ENCODE results near the gene DEDD2. TPM values are rescaled to one million over a fixed set of nuclear protein-coding genes. Genes with fewer than 3 reads are reported as not detected.
"Not testable (repeated sequence)": the region's sequence is repeated elsewhere in the genome, so short reads cannot be mapped to it uniquely, and the experiment has no call there.

The DEDD2 gene, protein sequence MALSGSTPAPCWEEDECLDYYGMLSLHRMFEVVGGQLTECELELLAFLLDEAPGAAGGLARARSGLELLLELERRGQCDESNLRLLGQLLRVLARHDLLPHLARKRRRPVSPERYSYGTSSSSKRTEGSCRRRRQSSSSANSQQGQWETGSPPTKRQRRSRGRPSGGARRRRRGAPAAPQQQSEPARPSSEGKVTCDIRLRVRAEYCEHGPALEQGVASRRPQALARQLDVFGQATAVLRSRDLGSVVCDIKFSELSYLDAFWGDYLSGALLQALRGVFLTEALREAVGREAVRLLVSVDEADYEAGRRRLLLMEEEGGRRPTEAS
- total RNA-seq = 25.3 TPM

DNA sequence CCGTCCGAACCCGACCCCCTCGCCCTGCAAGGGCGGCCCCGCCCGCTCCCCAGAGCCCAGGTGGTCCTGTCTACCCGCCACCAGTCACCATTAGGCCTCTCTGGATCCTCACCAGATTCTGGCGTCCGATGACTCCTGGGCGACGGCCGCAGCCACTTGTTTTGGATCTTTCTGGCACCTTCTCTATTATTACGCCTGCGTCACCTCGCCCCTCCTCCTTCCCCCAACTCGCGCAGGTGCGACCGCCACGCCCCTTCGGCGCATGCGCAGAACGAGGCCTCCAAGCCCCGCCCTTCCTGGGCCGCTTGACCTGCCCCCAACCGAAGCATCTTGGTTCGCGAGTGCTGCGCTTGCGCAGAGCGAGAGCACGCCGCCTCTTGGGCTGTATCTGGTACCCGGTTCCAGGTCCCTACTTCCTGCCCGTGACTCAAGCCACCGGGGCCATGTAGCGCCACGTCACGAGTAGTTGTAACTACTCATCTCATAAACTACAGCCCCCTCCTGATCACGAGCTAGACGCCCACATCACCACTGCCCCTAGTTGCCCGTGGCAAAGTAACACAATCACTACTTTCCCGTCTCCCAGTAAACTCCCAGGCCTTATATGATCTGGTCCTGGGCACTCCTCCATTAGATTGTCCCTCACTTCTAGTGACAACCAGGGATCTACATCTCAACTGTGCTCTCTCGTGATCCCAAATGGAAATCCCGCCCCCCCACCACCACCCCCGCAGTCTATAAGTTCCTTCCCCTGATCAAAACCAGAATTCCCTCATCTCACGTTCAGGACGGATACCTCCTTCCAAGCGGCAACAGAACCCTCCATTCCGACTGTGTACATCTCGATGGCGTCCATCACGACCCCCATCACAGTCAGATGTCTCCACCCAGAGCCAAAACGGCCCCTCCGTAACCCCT, at the start of gene DEDD2:
Gene DEDD2 (minus strand): TSS at position 158 of the 918 bp plus-strand sequence. CDS start 670 bp downstream, outside the sequence.
- intact Hi-C loops (cut with DNase I) = loop anchor here (2.0 kb wide), 1 partner anchor 21 kb away; no protein-coding TSS in a partner anchor
- peak; percentile 99 to 100 for DNase-seq (ENCODE audit: extremely low spot score in 2 of 2)
- peak within 1 kb of the TSS; percentile 95 for H3K27ac ChIP-seq
- TF ChIP-seq, protein P1, sequence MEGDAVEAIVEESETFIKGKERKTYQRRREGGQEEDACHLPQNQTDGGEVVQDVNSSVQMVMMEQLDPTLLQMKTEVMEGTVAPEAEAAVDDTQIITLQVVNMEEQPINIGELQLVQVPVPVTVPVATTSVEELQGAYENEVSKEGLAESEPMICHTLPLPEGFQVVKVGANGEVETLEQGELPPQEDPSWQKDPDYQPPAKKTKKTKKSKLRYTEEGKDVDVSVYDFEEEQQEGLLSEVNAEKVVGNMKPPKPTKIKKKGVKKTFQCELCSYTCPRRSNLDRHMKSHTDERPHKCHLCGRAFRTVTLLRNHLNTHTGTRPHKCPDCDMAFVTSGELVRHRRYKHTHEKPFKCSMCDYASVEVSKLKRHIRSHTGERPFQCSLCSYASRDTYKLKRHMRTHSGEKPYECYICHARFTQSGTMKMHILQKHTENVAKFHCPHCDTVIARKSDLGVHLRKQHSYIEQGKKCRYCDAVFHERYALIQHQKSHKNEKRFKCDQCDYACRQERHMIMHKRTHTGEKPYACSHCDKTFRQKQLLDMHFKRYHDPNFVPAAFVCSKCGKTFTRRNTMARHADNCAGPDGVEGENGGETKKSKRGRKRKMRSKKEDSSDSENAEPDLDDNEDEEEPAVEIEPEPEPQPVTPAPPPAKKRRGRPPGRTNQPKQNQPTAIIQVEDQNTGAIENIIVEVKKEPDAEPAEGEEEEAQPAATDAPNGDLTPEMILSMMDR (IDR thresholded peaks at IDR 0.05) = no peak
- TF ChIP-seq POLR2AphosphoS5 (IDR thresholded peaks at IDR 0.05; ENCODE audit: insufficient read depth in 1 of 2, low read depth in 1 of 2) (peak; percentile 96 to 100), POLR2A (IDR thresholded peaks at IDR 0.05) (peak; percentile 58 to 79)
- peaks cover 0 to 19% of the 10 kb centered on the region in 2 donors for H3K36me3 ChIP-seq
- peaks cover 74% of the 10 kb centered on the region for H3K4me1 ChIP-seq
- H3K9me3 ChIP-seq = no peaks in the 10 kb centered on the region
- H3K4me3 ChIP-seq = peak within 1 kb of the TSS; percentile 59 to 67
- no peaks in the 10 kb centered on the region for H3K27me3 ChIP-seq

DNA sequence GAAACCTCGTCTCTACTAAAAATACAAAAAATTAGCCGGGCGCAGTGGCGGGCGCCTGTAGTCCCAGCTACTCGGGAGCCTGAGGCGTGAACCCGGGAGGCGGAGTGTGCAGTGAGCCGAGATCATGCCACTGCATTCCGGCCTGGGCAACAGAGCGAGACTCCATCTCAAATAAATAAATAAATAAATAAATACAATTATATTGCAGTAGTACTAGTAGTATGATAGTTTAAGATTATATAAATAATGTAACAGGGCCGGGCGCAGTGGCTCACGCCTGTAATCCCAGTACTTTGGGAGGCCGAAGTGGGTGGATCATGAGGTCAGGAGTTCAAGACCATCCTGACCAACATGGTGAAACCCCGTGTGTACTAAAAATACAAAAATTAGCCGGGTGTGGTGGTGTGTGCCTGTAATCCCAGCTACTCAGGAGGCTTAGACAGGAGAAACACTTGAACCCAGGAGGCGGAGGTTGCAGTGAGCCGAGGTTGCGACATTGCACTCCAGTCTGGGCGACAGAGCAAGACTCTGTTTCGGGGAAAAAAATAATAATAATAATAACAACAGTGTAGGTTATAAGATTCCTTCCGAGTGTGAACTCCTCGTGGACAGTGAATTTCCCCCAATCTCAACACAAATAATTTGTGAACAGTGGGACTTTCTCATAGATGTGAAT, 49.6 kb upstream of the DEDD2 start:
- DNase-seq (ENCODE audit: extremely low spot score in 2 of 2); intact Hi-C loops (cut with DNase I): not testable (repeated sequence)
- H3K27ac ChIP-seq = peak overlapping the region; percentile 98

DNA sequence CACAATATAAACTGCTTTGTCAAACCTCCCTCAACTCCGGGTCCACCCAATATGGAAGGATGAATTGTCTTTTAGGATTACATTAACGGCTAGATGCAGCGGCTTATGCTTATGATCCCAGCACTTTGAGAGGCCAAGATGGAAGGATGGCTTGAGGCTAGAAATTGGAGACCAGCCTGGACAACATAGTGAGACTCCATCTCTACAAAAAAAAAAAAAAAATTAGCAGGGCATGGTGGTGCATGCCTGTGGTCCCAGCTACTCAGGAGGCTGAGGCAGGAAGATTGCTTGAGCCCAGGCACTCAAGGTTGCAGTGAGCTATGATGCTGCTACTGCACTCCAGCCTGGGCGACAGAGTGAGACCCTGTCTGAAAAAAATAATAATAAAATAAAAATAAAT, 48.6 kb upstream of the DEDD2 start:
- H3K4me3 ChIP-seq; intact Hi-C loops (cut with DNase I); H3K27me3 ChIP-seq; H3K27ac ChIP-seq; DNase-seq (ENCODE audit: extremely low spot score in 2 of 2); H3K36me3 ChIP-seq; H3K9me3 ChIP-seq: not testable (repeated sequence)
- peaks cover 26% of the 10 kb centered on the region for H3K4me1 ChIP-seq

More for the DNA sequence above, 49.6 kb upstream of the DEDD2 start:
- not testable (repeated sequence) for H3K9me3 ChIP-seq, H3K27me3 ChIP-seq, H3K4me3 ChIP-seq, H3K36me3 ChIP-seq
- peaks cover 35% of the 10 kb centered on the region for H3K4me1 ChIP-seq

DNA sequence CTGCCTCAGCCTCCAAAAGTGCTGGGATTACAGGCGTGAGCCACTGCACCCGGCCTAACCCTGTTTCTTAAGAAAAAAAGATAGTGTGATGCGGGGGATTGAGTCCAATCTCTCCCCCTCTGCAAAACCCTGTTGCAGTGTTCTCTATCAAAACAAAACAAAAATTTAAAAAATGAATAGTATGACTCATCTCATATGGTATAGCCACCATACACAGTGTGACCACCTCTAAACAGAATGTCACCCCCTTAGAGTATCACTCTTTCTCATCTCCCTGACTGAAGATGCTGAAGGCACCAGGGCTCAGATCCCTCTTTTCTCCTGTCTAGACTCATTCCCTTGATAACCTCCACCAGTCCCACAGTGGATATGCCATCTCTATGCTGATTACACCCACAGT, 44.3 kb upstream of the DEDD2 start:
- Histone ChIP-seq H3K4me3 (no peak overlapping the region), H3K27ac (no peak overlapping the region), H3K36me3 (no peaks in the 10 kb centered on the region), H3K27me3 (no peaks in the 10 kb centered on the region), H3K9me3 (no peaks in the 10 kb centered on the region), H3K4me1 (peaks cover 1% of the 10 kb centered on the region)
- DNase-seq (ENCODE audit: extremely low spot score in 2 of 2) = no peak
- TF ChIP-seq POLR2AphosphoS5 (IDR thresholded peaks at IDR 0.05; ENCODE audit: insufficient read depth in 1 of 2, low read depth in 1 of 2) (no peak), POLR2A (IDR thresholded peaks at IDR 0.05) (no peak)
- TF ChIP-seq, protein P1 (IDR thresholded peaks at IDR 0.05) = no peak
- intact Hi-C loops (cut with DNase I) = no loop called here

DNA sequence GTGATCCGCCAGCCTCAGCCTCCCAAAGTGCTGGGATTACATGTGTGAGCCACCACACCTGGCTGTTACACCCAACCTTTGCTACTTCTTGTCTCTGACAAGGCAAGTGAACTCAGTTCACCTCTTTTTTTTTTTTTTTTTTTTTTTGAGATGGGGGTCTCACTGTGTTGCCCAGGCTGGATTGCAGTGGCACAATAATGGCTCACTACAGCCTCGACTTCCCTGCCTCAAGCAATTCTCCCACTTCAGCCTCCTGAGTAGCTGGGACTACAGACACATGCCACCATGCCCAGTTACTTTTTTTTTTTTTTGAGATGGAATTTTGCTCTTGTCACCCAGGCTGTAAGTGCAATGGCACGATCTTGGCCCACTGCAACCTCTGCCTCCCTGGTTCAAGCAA, 40.4 kb upstream of the DEDD2 start:
- H3K27me3 ChIP-seq; DNase-seq (ENCODE audit: extremely low spot score in 2 of 2); H3K36me3 ChIP-seq; H3K9me3 ChIP-seq; intact Hi-C loops (cut with DNase I); H3K4me3 ChIP-seq; H3K27ac ChIP-seq: not testable (repeated sequence)
- peaks cover 22% of the 10 kb centered on the region for H3K4me1 ChIP-seq
